HG02763 (cell line): ENCODE results near the gene GOLGA6L10.
A peak's percentile ranks its signal among the peaks of the same experiment; 100 is the strongest.
"Not testable (repeated sequence)": the region's sequence is repeated elsewhere in the genome, so short reads cannot be mapped to it uniquely, and the experiment has no call there.

Experiments
- ATAC-seq: cut with Tn5 transposase; IDR thresholded peaks from one replicate; pipeline ENCODE4 v1.9.1; 2021; ENCODE audit warnings: mild to moderate bottlenecking, moderate library complexity; ENCODE audit not compliant: unreplicated experiment

GOLGA6L10 gene

DNA sequence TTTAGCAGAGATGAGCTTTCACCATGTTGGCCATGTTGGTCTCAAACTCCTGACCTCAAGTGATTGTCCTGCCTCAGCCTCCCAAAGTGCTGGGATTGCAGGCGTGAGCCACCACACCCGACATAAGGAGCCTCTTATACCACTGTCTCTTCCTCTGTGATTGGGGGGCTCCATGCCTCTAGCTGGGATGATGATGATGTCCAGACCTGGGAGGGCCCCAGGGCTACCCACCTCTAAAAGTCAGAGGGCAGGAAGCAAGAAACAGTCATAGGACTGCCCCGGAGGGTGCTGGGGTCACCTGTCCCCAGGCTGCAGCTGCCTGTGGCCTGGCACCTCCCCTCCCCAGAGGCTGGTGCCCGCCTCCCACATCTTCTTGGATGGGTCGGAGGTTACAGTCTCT lies 5.4 kb downstream of the GOLGA6L10 start:
- ATAC-seq = not testable (repeated sequence)

DNA sequence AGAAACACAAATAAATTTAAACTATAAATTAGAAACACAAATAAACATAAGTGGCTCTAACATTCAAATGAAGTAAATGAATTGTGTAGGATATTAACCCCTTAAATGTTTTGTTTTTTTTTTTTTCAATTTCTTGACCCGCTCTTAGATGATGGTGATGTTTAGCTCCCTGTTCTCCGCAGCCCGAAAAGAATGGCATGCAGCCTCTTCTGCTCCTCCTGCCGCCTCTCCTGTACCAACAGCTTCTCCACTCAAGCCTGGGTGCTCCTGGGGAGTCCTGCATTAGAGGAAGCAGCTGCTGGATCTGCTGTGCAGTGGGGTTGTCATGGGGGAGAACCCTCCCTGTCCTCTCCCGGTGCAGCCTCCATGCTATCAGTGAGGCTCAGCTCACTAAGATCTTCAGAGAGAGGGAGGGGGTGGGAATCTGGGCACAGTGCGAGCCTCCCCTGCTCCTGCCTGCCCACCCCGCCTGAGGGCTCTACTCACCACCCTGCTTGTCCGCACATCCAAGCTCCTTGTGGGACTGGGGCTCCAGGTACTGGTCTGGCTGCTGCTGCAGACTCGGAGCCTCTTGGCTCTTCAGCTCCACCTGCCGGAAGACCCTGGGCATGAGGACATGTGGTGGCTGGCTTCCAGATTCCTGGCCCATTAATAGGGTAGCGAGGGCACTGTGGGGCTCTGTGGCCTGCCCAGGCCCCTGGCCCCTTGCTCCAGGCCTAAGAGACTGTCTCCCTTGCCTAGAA lies 6.5 kb downstream of the GOLGA6L10 start:
- not testable (repeated sequence) for ATAC-seq

DNA sequence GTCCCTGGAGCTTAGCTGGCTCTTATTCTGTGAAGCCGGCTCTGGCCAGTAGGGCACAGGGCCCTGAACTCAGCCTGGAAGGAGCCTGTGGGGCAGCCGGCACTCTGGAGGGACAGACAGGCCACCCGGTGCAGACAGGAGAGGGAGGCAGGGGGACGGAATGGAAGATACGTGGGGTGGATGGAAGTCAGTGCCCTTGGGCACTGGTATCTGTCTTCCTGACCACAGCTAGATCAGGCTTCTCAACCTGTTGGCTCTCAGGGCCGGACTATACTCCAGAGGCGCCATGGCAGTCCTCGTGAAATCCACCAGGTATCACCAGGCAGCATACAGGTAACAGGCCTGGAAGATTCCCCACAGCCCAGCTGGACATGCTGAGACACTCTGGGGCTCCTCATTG lies 10.7 kb downstream of the GOLGA6L10 start:
- not testable (repeated sequence) for ATAC-seq

DNA sequence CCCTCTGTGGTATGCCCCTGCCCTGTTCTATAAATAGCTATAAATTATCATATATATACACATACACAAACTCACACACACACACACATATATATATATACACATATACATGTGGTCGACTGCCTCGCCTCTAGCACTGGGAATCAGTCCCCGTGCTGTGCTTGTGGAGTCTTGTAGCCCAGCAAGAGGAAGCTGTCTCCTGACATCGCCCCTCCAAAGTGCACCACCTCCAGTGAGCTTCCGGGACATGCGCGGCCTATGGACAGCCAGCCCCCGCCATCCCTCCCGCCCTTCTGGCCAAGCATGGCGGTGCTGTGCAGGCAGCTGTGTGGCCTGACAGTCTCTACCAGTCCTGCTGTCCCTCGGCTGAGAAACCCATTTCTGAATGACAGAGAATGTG lies 11.2 kb downstream of the GOLGA6L10 start:
- not testable (repeated sequence) for ATAC-seq

DNA sequence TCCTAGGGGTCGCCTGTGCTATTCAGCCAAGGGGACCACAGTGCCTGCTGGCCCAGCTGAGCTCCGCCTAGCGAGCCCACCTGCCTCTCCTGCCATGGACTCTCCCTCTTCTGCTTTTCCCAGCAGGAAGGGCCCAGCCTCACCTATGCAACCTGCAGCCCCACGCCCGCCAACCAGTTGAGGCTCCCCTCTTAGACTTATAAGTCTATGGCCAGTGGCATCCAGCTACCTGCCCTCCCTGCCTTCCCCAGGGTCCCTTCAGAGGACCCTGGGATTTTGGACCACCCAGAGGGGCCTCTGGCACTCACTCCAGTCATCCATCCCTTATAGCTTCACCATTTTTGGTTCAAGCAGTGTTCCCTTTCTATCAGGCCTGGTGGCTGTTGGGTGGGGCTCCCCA lies 12.2 kb downstream of the GOLGA6L10 start:
- ATAC-seq = not testable (repeated sequence)

DNA sequence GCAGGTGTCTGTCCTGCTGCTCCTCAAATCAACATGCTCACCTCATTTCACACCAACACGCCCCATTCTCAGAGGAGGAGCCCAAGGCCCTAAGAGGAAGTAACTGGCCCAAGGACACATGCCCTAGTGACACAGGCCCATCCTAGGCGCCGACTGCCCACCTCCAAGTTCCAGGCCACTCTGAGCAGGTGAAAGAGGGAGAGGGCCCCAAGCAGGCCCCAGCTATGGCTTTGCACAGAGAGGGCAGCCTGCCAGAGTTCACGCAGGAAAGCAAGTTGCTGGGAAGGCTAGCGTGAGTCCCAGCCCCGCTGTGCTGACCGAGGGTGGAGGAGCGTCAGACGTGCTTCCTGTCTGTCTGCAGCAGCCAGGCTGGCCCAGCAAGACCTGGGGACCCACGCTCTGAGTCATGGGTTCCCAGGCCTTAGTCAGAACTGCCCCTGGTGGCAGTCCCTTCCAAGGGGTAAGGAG lies 13.1 kb downstream of the GOLGA6L10 start:
- not testable (repeated sequence) for ATAC-seq

DNA sequence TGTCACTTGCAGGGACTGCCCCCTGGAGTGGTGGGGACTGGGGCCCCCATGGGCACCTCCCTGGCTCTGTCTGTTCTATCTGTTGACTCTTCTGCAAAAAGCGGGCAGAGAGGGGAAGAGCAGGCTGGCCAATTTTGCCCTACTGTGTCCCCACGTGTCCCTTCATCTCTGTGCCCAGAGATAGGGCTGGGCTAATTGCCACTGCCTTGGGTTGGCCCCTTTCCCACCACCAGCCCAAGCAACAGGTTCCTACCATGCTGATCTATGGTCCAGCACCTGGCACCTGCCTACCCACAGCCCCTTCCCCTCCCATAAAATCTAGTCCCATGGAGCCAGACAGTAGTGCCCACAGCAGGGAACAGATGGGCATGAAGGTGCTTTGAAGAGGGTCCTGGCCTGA lies 14.3 kb downstream of the GOLGA6L10 start:
- ATAC-seq = not testable (repeated sequence)

DNA sequence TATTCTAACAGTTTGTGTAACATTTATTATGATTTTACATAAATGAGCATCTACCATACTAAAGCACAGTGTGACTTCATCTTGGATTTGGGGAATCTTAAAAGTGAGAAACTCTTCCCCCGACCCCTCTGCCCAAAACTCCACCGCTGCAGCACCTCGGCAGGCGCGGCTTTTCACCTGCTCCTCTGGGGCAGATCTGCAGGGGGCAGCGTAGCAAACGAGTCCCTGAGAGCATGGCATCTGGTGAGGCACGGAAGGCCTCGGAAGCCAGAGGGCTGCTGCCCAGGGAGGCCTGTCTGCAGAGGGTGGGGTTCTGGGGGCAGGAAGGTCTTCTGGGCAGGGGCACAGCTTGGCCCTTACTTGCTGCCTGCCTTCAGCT lies 14.7 kb downstream of the GOLGA6L10 start:
- not testable (repeated sequence) for ATAC-seq

DNA sequence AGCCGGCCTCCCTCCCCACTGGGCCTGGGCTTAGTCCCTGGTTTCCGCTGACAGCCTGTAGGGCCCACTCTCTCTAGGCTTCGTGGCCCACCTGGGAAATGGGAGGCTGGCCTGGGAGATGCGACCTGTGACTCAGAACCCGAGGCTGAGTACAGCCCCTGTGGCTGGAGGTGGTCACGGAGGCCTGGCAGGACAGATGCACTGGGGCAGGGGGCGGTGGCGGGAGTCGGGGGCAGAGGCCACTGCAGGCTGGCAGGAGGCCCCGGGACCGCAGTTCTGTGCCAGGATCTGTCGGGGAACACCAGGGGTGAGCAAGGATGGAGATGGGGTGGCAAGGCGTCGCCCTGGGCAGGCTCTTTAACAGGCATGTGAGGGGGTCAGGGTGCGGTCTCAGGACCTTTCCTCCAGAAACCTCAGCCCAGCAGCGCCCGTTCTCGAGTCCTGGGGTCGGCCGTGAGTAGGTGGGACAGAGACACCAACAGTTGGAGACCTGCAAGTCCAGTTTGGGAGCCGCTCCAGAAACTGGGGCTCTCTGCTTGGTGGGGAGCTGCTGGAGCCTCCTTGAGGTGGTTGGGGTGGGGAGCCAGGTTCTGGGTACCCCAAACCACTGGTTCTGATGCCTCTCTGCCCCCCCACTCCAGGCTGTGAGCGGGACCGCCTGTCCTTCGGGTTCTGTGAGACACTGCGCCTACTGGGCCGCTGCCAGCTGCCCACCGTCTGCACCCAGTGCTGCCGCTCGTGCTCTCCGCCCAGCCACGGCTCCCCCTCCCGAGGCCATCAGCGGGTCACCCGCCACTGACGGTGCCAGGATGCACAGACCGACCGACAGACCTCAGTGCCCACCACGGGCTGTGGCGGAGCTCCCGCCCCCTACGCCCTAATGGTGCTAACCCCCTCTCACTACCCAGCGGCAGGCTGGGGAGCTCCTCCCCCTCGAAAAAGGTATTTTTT lies 15.4 kb downstream of the GOLGA6L10 start:
- ATAC-seq = not testable (repeated sequence)

DNA sequence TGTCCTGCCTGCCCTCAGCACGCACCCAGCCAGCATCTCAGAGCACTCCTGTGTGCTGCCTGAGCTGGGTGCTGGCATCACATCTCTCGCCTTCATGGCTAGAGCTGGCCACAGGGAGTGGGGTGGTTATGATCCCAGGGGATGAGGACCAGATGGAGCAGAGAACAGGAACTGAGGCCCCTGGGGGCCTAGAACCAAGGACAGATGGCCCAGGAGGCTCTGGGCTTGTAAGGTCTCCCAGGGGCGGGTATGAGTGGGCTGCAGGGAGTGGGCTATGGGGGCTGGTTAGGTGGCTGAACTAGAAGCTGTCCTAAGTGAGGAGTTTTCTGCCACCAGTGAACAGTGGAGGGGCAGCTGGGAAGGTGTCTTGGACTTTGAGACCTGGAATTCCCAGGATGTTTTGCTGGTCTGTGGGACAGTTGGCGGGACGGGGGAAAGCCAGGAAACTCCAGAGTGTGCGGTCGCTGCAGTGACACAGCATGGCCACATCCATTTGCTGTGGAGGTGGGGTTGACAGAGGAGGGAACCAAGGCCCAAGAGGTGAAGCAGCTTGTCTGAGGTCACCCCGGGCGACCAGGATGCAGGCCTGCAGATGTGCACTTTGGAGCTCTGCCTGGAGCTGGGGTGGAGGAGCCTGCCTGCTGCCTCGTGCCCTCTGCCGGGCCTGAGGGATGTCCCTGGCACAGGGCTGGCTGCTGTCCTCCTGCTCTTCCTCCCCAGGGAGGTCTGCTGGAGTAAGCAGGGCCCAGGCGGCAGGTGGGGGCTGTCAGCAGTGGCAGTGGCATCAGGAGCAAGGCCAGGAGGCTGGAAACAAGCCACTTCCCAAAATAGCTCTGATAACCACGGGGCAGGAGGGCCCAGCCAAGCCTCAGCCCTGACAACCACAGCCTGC lies 16.3 kb downstream of the GOLGA6L10 start:
- not testable (repeated sequence) for ATAC-seq

DNA sequence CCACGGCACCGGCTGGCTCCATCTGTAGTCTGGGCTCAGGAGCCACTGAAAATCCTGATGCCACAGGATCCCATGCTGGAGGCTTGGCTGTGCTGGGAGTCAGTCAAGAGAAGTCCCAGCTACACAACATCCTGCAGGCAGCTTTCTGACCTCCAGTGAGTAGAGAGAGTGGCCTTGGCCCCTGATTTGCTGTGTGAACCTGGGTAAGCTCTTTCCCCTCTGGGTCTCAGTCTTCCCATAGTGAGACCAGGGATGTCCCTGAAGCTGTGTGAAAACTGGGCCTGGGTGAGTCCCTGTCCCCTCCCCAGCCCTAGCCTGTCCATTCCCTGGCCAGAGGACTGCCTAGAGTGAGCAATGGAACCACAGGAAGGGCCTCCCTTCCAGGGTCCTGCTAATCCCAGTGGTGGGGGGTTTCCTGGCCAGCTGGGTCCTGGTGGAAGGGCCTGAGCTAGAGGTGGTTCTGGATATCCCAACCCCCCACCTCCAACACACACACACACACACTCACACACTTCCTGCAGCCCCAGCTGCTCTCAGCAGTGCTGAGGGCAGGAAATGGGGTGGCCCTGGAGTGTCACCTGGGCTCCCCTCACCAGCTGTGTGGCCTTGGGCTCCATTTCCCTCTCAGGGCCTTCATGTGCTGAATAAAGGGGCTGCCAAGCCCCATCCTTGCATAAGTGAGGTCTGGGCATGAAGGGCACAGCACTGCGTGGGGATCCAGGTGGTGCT lies 17.5 kb downstream of the GOLGA6L10 start:
- peak; percentile 55 for ATAC-seq

DNA sequence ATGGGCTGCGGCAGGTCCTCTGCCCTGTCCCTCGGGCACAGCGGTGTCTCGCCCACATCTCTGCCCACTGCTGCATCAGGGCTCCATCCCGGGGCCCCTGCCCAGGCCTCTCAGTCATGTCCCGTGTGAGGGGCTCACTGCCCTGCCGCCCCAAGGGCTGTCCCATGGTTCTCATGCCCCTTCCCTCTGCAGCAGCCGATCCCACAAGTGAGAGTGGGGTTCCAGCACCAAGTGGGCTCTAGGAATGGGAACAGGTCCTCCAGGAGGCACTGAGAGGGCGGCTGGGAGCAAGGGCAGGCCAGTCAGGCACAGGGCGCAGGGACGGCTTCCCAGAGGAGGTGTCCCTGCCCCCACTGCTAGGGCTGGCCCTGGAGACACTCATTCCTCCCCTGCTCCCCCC lies 18.4 kb downstream of the GOLGA6L10 start:
- not testable (repeated sequence) for ATAC-seq

DNA sequence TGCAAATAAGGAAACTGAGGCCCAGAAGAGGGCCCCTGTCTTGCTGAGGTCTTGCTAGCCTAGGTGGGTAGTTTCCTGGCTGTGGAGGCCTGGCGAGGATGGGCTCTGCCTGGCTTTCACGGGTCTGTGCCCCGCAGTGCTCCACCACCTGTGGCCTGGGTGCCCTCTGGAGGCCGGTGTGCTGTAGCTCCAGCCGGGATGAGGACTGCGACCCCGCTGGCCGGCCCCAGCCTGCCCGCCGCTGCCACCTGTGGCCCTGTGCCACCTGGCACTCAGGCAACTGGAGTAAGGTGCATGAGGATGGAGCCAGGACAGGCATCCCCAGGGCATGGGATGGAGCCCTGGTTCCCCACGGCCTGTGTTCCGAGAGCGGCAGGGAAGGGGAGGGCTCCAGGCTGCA lies 20.2 kb downstream of the GOLGA6L10 start:
- not testable (repeated sequence) for ATAC-seq

DNA sequence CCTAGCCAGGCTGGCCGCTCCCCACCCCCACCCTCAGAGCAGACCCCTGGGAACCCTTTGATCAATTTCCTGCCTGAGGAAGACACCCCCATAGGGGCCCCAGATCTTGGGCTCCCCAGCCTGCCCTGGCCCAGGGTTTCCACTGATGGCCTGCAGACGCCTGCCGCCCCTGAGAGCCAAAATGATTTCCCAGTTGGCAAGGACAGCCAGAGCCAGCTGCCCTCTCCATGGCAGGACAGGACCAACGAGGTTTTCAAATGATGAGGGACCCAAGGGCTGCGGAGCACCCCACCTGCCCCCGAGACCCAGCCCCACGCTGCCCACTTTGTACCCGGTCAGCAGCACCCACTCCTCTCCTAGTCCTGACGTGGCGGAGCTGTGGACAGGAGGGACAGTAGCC lies 21.9 kb downstream of the GOLGA6L10 start:
- ATAC-seq = not testable (repeated sequence)

DNA sequence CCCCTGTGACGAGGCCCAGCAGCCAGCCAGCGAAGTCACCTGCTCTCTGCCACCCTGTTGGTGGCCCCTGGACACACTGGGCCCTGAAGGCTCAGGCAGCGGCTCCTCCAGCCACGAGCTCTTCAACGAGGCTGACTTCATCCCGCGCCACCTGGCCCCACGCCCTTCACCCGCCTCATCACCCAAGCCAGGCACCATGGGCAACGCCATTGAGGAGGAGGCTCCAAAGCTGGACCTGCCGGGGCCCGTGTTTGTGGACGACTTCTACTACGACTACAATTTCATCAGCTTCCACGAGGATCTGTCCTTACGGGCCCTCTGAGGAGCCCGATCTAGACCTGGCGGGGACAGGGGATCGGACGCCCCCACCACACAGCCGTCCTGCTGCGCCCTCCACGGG lies 22.4 kb downstream of the GOLGA6L10 start:
- ATAC-seq = not testable (repeated sequence)

DNA sequence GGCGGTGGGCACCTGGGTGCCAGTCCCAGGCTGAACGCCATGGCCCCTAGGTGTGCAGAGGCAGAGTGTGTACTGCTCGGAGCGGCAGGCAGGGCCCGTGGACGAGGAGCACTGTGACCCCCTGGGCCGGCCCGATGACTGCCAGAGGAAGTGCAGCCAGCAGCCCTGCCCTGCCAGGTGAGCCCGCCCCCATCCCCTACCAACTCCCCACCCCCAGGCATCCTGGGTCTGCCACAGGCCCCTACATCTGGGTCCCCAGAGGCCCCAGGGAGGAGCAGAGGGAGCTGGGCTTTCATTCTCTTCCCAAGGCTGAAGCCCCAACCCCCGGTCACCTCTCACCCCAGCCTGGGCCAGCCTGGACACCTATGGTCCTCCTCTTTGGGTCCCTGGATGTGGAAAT lies 23.6 kb downstream of the GOLGA6L10 start:
- not testable (repeated sequence) for ATAC-seq

DNA sequence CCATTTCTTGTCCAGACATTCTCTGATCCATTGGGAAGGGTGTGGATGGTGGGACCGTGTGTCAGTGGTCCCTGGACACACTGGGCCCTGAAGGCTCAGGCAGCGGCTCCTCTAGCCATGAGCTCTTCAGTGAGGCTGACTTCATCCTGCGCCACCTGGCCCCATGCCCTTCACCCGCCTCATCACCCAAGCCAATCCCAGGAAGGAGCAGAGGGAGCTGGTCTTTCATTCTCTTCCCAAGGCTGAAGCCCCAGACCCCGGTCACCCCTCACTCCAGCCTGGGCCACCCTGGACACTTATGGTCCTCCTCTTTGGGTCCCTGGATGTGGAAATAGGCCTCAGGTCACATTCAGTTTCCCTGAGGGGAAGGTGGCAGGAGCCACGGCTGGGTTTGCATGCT lies 24.4 kb downstream of the GOLGA6L10 start:
- not testable (repeated sequence) for ATAC-seq

DNA sequence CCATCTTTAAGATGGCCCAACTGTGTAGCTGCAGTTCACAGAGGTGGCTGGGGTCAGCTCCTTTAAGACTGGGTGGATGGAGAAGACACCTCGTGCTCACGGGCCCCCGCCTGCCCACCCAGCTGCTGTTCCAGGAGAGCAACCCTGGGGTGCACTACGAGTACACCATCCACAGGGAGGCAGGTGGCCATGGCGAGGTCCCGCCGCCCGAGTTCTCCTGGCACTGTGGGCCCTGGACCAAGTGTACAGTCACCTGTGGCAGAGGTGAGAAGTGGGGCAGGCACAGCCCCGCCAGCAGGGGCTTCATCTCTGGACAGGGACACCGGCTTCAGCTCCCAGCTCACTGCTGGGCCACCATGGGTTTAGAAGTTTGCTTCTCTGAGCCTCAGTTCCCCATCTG lies 26.8 kb downstream of the GOLGA6L10 start:
- not testable (repeated sequence) for ATAC-seq

DNA sequence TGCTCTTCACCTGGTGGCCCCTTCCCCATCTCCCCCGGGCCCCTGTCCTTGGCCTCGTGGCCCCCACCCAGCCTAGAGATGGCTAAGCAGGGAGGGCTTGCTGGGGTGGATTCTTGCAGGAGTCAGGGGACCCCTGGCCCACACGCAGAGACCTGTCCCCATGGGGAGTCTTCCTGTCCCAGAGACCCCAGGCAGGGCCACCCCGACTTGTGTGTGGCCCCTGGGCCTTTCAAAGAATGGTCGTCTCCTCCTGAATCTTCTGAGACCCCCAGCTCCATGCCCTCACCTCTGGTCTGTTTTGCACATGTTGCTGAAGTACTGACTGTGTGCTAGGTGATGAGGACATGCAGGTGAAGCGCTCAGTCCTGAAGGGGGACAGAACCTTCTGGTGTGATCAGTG lies 28.4 kb downstream of the GOLGA6L10 start:
- ATAC-seq = not testable (repeated sequence)
